Stimulated activated naive CD8-positive, alpha-beta T cell treated with anti-CD3 and anti-CD28 coated beads, Interleukin-15, Interleukin-2, amounts not matched to agents 100 ng/mL and 50 ng/mL, for 24 hours (primary cell): Measurements from ENCODE around the gene CLCN5.

ENCODE experiments used
- H3K27ac Mint-ChIP-seq: one replicate; pipeline ENCODE4 v1.8.0; 2021; ENCODE audit warnings: mild to moderate bottlenecking, mixed read lengths
- H3K27me3 Mint-ChIP-seq: one replicate; pipeline ENCODE4 v1.8.0; 2021; ENCODE audit warnings: mixed read lengths
- H3K36me3 Mint-ChIP-seq: one replicate; pipeline ENCODE4 v1.8.0; 2021; ENCODE audit warnings: low read depth, mixed read lengths
- H3K4me1 Mint-ChIP-seq: one replicate; pipeline ENCODE4 v1.8.0; 2021; ENCODE audit warnings: low read depth, mixed read lengths
- H3K4me3 Mint-ChIP-seq: one replicate; pipeline ENCODE4 v1.8.0; 2021; ENCODE audit warnings: mild to moderate bottlenecking, mixed read lengths
- H3K9me3 Mint-ChIP-seq: one replicate; pipeline ENCODE4 v1.8.0; 2021; ENCODE audit warnings: mixed read lengths

The CLCN5 gene

DNA sequence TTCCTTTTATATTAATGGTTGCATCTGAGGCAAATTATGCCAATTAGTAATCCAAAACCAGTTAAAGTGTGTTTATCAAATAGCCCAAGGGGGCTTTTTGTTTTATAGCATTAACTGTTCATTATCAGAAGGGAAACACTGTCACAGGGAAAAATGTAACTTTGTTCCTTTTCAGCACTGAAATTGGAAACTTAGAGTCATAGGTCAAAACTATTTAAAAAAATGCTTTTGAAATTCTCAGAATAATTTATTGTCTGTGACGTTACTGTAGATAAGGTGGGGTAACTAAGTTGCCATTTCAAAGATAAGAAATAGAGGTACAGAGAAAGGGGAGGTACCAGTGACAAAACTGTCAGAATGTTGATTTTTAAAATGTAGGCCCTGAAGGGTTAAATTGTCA lies 149.1 kb downstream of the CLCN5 start:
- no peaks in the 10 kb centered on the region for H3K27me3 Mint-ChIP-seq
- no peaks in the 10 kb centered on the region for H3K9me3 Mint-ChIP-seq
- H3K4me1 Mint-ChIP-seq = peaks cover 14% of the 10 kb centered on the region
- H3K27ac Mint-ChIP-seq = no peak overlapping the region
- peaks cover 5% of the 10 kb centered on the region for H3K36me3 Mint-ChIP-seq
- no peak overlapping the region for H3K4me3 Mint-ChIP-seq

DNA sequence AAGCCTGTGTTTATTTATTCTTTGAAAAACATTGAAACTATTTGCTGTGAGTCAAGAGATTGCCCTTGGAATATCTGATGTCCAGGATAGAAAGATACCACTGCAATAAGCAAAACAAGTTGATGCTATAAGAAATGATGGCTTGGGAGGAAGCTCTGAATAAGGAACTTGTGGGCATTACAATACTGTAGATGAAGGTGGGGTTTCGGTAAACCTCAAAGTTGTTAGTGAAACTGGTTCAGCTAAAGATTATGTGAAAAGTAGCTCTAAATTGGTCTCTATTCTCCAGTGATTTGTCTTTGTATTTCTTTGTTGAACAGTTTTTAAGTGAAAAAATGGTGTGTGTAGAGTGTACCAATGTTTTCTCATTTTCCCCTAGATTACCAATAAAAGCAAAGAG lies 149.7 kb downstream of the CLCN5 start:
- Mint-ChIP-seq H3K4me3 (no peak overlapping the region), H3K27ac (no peak overlapping the region), H3K36me3 (peaks cover 9% of the 10 kb centered on the region), H3K4me1 (peaks cover 14% of the 10 kb centered on the region), H3K9me3 (no peaks in the 10 kb centered on the region), H3K27me3 (no peaks in the 10 kb centered on the region)

DNA sequence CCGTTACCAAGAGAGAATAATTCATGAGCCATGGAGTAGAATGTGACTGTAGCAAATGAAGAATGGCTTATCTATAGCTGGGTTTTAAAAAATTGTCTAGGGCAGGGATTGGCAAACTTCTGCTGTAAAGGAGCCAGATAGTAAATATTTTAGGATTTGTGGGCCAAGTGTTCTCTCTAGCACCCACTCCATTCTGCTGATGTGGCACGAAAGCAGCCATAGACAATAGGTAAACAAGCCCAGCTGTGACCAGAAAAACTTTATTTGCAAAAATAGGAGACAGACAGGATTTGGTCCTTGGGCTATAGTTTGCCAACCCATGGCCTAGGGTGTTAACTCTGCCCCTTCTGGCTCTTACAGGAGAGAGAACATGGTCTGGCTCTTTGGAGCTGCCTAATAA lies 151.2 kb downstream of the CLCN5 start:
- no peak overlapping the region for H3K4me3 Mint-ChIP-seq
- peaks cover 8% of the 10 kb centered on the region for H3K4me1 Mint-ChIP-seq
- H3K27me3 Mint-ChIP-seq = no peaks in the 10 kb centered on the region
- no peak overlapping the region for H3K27ac Mint-ChIP-seq
- H3K9me3 Mint-ChIP-seq = no peaks in the 10 kb centered on the region
- H3K36me3 Mint-ChIP-seq = peaks cover 9% of the 10 kb centered on the region

DNA sequence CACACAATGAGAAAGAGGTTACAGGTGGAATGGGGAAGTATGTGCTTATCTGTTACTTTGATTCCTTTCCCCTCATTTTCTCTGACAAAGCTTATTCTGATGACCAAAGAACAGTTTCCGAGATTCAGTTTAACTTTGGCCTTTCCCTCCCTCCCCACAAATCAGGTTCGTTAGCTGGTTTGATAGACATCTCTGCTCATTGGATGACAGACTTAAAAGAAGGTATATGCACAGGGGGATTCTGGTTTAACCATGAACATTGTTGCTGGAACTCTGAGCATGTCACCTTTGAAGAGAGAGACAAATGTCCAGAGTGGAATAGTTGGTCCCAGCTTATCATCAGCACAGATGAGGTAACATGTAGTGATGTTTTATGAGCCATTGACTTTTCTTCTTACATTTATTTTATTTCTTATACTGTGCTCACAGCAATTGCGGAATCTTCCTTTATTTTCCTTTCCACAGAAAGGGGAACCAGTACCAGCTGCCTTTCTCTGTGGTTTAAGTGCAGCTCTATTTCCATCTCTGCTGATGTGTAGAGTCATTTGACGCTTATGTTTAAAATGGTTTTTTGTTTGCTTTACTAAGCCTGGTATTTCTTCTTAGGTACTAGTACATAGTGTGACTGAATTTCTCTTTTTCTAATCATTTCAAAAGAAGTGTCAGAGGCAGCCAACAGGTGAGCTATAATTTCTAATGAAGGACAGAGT lies 153.4 kb downstream of the CLCN5 start:
- Mint-ChIP-seq H3K4me3 (no peak overlapping the region), H3K36me3 (peaks cover 9% of the 10 kb centered on the region), H3K27ac (no peak overlapping the region), H3K4me1 (peaks cover 8% of the 10 kb centered on the region), H3K9me3 (no peaks in the 10 kb centered on the region), H3K27me3 (no peaks in the 10 kb centered on the region)

DNA sequence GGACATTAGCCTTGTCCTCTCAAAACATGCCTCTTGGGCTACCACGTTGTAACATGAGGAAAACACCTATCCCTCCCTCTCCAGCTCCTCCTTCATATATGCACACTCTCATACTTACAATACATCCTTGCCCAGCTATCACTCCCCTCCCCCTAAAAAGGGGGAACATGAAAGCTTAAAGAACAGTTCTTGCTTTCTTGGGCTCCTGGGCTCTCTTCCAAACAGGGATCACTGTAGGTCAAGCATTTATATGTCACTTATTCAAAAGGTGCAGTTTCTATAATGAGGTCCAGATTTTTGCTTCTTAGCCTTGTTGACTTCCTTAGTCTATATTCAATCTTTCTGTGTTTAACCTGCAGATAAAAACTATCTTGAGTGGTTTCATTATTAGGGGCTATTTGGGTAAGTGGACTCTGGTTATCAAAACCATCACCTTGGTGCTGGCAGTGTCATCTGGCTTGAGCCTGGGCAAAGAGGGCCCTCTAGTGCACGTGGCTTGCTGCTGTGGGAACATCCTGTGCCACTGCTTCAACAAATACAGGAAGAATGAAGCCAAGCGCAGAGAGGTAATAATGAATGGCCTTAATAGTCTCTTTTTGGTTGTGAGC lies 159.0 kb downstream of the CLCN5 start:
- Mint-ChIP-seq H3K4me1 (no peaks in the 10 kb centered on the region), H3K27ac (no peak overlapping the region), H3K27me3 (no peaks in the 10 kb centered on the region), H3K36me3 (peaks cover 4% of the 10 kb centered on the region), H3K4me3 (no peak overlapping the region), H3K9me3 (no peaks in the 10 kb centered on the region)

DNA sequence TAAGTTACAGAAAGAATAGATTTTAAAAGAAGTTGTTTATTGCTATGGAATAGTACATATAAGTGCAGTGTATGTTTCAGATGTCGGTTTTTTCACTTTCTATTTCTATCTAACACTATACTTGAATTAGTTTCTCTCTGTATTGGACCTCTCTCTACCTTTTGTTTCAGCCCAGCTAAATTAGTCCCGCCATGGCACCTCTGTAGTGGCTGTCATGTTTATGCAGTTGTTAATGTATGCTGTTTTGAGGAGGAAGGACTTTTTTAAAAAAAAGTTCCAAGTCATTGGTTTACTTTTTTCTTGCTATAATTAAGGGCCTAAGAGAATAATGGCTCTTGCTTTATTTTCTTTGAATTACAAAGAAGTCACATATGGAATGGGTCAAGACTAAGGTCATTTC lies 160.3 kb downstream of the CLCN5 start:
- Mint-ChIP-seq H3K27me3 (no peaks in the 10 kb centered on the region), H3K4me1 (no peaks in the 10 kb centered on the region), H3K27ac (no peak overlapping the region), H3K4me3 (no peak overlapping the region), H3K9me3 (no peaks in the 10 kb centered on the region), H3K36me3 (no peaks in the 10 kb centered on the region)

DNA sequence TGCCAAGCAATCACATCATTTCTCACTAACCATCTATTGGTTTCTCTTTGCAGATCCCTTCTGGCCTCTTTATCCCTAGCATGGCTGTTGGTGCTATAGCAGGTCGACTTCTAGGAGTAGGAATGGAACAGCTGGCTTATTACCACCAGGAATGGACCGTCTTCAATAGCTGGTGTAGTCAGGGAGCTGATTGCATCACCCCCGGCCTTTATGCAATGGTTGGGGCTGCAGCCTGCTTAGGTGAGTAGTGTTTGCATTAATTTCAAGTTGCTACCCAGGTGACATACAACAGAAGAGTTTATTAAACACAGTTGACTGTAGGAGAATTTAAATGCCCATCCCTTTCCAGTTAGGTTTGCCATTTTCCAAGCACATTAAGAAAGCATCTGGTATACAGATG lies 166.2 kb downstream of the CLCN5 start:
- H3K27ac Mint-ChIP-seq = no peak overlapping the region
- no peak overlapping the region for H3K4me3 Mint-ChIP-seq
- no peaks in the 10 kb centered on the region for H3K9me3 Mint-ChIP-seq
- H3K27me3 Mint-ChIP-seq = no peaks in the 10 kb centered on the region
- peaks cover 9% of the 10 kb centered on the region for H3K36me3 Mint-ChIP-seq
- H3K4me1 Mint-ChIP-seq = no peaks in the 10 kb centered on the region

DNA sequence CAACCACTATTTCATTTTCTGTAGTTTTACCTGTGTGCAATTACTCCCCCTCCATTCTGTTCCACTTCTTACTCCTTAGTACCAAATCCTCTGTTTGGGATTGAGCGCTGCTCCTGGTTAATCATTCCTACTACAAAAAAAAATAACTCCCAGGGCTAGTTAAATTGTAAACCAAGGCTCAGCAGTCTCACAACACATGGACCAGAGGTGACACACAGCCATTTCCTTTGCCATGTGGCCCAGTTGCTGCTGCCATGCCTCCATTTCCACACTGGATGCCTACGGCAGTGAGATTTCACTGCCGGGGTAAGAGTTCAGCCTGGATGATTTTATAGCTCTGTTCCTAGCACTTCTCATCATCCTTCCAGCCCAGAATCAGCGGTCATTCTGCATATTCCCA lies 171.2 kb downstream of the CLCN5 start:
- H3K4me3 Mint-ChIP-seq = no peak overlapping the region
- H3K4me1 Mint-ChIP-seq = no peaks in the 10 kb centered on the region
- no peak overlapping the region for H3K27ac Mint-ChIP-seq
- H3K27me3 Mint-ChIP-seq = no peaks in the 10 kb centered on the region
- no peaks in the 10 kb centered on the region for H3K9me3 Mint-ChIP-seq
- H3K36me3 Mint-ChIP-seq = peaks cover 9% of the 10 kb centered on the region

DNA sequence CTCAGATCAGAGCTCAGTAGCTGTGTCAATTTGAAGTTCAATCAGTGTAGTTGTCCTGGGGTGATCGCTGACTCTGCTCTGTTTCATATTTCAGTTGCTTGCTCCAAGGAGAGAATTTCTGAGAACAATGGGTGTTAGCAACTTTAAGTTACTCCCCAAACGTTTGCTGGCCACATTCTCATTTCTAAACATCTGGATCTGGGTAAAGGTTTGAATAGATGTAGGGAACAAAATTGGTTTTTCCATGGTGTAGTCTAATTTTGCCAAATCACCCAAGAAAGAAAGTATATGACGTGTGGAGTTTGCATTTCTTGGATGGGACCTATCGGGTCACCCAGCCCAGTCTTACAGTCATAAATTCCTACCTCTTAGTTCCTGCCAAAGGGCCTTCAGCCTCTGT lies 174.7 kb downstream of the CLCN5 start:
- no peak overlapping the region for H3K27ac Mint-ChIP-seq
- H3K27me3 Mint-ChIP-seq = no peaks in the 10 kb centered on the region
- H3K4me3 Mint-ChIP-seq = no peak overlapping the region
- no peaks in the 10 kb centered on the region for H3K9me3 Mint-ChIP-seq
- H3K4me1 Mint-ChIP-seq = no peaks in the 10 kb centered on the region
- H3K36me3 Mint-ChIP-seq = no peaks in the 10 kb centered on the region

DNA sequence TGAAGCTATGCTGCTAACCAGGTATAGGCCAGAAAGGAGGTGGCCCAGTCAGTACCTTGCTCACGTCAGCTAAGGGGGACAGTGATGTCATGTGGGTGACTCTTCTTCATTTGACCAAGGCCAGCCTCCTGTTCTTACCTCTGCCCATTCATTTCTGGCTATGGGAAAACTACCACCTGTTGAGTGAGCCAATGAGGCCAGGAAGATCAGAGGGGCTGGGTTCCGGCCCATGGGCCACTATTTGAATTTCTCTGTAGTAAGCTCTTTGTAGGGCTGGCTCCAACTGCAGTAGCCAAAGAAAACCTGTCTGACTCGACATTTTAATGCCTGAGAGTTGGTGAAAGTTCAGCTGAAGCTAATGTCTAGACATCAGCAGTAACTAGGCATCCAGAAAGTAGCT lies 175.8 kb downstream of the CLCN5 start:
- H3K27ac Mint-ChIP-seq = no peak overlapping the region
- no peak overlapping the region for H3K4me3 Mint-ChIP-seq

DNA sequence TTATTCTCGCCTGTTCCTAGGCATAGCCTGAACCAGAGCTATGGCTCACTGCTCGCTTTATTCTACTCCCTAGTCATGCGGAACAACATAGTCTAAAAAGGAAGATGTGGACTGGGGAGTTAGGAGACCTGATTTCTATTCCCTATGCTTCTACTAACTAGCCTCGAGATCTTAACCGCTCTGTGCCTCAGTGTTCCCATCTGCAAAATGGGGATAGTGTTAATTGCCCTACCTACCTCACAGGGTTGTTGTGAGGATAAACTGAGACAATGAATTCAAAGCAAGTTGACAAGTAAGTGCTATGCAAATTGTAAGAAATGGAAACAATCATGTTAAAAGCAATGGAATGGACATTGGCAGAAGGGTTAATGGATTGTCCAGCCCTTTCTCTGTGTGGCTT lies 176.4 kb downstream of the CLCN5 start:
- Mint-ChIP-seq H3K4me1 (peaks cover 8% of the 10 kb centered on the region), H3K27ac (no peak overlapping the region), H3K9me3 (no peaks in the 10 kb centered on the region), H3K27me3 (no peaks in the 10 kb centered on the region), H3K36me3 (no peaks in the 10 kb centered on the region), H3K4me3 (no peak overlapping the region)

More for the DNA sequence above, 175.8 kb downstream of the CLCN5 start:
- no peaks in the 10 kb centered on the region for H3K9me3 Mint-ChIP-seq
- H3K27me3 Mint-ChIP-seq = no peaks in the 10 kb centered on the region
- H3K36me3 Mint-ChIP-seq = no peaks in the 10 kb centered on the region
- peaks cover 3% of the 10 kb centered on the region for H3K4me1 Mint-ChIP-seq

DNA sequence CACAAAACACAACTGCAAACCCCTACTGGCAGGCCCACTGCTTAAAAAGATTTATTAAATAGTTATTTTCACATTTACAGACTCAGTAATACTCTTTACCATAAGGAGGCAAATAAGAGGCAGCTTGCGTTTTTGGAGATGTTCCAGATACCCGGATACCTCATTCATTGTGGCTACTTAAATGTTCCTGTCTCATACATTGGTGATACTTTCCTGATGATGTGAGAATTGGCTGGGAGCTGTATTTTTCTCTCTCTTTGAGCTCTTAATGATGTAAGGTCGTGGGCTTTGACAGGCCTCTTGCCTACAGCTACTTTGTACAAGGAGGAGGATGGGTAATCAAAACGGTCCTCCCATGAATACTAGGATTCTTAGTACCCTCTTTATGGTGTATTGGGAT lies 176.9 kb downstream of the CLCN5 start:
- H3K27me3 Mint-ChIP-seq = no peaks in the 10 kb centered on the region
- H3K9me3 Mint-ChIP-seq = no peaks in the 10 kb centered on the region
- peaks cover 8% of the 10 kb centered on the region for H3K4me1 Mint-ChIP-seq
- H3K4me3 Mint-ChIP-seq = no peak overlapping the region
- no peak overlapping the region for H3K27ac Mint-ChIP-seq
- H3K36me3 Mint-ChIP-seq = no peaks in the 10 kb centered on the region

DNA sequence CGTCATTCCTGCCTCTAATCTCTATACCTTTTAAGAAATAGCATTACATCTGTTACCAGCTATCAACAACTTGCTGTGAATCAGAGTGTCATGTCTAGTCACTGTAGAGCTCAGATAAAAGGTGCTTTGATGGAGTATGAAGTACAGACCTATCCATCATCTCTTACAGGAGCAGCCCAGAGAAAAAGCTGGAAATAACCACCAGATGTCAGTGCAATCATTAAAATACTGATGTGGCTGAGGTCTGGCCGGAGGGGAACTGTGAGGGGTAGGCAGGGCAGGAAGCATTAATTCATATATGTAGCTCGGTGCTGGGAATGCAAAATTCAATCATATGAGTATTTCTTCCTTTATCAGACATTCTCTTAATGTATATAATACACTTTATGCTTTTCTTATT lies 177.8 kb downstream of the CLCN5 start:
- H3K4me1 Mint-ChIP-seq = peaks cover 8% of the 10 kb centered on the region
- H3K4me3 Mint-ChIP-seq = no peak overlapping the region
- no peaks in the 10 kb centered on the region for H3K27me3 Mint-ChIP-seq
- no peak overlapping the region for H3K27ac Mint-ChIP-seq
- no peaks in the 10 kb centered on the region for H3K9me3 Mint-ChIP-seq
- no peaks in the 10 kb centered on the region for H3K36me3 Mint-ChIP-seq

DNA sequence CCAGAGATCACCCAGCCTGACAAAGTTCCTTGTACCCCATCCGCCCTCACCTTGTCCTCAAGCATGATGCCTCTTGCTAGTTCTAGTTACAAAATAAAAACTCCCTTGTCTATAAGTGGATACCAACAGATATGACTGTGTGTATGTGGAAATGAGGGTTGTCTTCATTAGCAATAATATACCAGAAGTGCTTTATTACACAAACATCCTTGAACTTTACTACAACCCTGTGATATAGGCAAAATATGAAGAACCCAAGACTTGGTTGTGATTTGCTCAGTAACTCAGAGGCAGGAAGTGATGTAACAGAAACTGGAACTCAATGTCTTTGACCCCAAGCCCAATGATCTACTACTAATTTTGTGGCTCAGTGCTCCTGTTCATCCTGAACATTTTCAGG lies 180.8 kb downstream of the CLCN5 start:
- Mint-ChIP-seq H3K4me1 (peaks cover 8% of the 10 kb centered on the region), H3K9me3 (no peaks in the 10 kb centered on the region), H3K27ac (no peak overlapping the region), H3K27me3 (no peaks in the 10 kb centered on the region), H3K36me3 (no peaks in the 10 kb centered on the region), H3K4me3 (no peak overlapping the region)

DNA sequence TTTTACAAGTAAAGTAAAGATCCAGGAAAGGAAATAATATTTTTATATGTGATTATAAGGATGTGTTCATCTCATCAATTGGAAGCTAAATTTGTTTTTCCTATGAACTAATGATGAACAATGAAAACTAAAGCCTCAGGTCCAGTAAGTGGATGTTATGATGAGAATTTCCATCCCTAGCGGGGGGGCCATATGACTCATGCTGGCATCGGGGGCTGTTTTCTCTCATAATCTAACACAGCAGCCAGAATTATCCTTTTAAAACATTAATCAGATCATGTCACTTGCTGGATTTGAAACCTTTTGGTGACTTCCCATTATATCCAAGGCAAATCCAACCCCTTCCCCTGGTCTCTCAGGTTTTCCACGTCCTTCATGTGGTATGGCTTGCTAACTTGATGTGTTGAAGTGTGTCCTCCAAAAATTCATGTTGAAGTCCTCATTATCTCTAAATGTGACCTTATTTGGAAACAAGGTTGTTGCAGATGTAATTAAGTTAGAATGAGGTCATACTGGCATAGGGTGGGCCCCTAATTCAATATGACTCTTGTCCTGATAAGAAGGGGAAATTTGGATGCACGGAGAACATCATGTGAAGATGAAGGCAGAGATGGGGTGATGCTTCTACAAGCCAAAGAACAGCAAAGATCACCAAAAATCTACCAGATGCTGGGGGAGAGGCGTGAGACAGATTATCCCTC lies 181.6 kb downstream of the CLCN5 start:
- Mint-ChIP-seq H3K4me1 (peaks cover 8% of the 10 kb centered on the region), H3K4me3 (no peak overlapping the region), H3K36me3 (no peaks in the 10 kb centered on the region), H3K9me3 (no peaks in the 10 kb centered on the region), H3K27ac (no peak overlapping the region), H3K27me3 (no peaks in the 10 kb centered on the region)
